Caco-2 (cell line): ENCODE results near the gene SH3BP2. TPM values are rescaled to one million over a fixed set of nuclear protein-coding genes. Genes with fewer than 3 reads are reported as not detected.

Experiments
- BruUV-seq: library from RNA; stranded (reverse); fragments of 400-500 nt; replicated peaks from 2 replicates; lab custom pipeline; 2021; lab: Mats Ljungman, UMichigan
- CTCF ChIA-PET: fragments of 300-600 bp; sonication (Branson Sonifier 250); formaldehyde crosslinking; loops from one replicate; lab custom pipeline; 2022; ENCODE audit warnings: antibody characterized with exemption; lab: Charles Lee
- POLR2A ChIA-PET: fragments of 300-600 bp; sonication (Branson Sonifier 250); formaldehyde crosslinking; loops from one replicate; lab custom pipeline; 2022; ENCODE audit warnings: antibody characterized with exemption; lab: Charles Lee
- DNase-seq, 2 experiments: peaks; one replicate each; pipeline versions ENCODE4 v3.0.0 to v3.0.0-alpha.2; 2020 to 2022
- H3K27me3 ChIP-seq: replicated peaks from 2 replicates; pipeline ENCODE4 v1.6.0; 2011; ENCODE audit warnings: low read length; ENCODE audit not compliant: control insufficient read depth, insufficient read depth
- H3K36me3 ChIP-seq: 2 replicates; pipeline ENCODE4 v1.5.1; 2011; ENCODE audit warnings: low read length; ENCODE audit not compliant: control insufficient read depth, insufficient read depth
- H3K4me1 ChIP-seq: fragments of 250-450 bp; sonication (Bioruptor Pico); 2 replicates; pipeline ENCODE4 v1.5.1; 2020; ENCODE audit warnings: mild to moderate bottlenecking
- H3K4me3 ChIP-seq: 2 replicates; pipeline ENCODE4 v1.5.1; 2011; ENCODE audit warnings: low read depth, mild to moderate bottlenecking, control low read depth, low read length
- H3K9me3 ChIP-seq: fragments of 250-450 bp; sonication (Bioruptor Pico); 2 replicates; pipeline ENCODE4 v1.5.1; 2020; ENCODE audit warnings: mild to moderate bottlenecking, moderate library complexity
- H3K27ac Mint-ChIP-seq: one replicate; pipeline ENCODE4 v1.8.0; 2022; ENCODE audit warnings: mixed read lengths; ENCODE audit not compliant: unreplicated experiment
- H3K27me3 Mint-ChIP-seq: one replicate; pipeline ENCODE4 v1.8.0; 2022; ENCODE audit warnings: mixed read lengths; ENCODE audit not compliant: insufficient read depth, unreplicated experiment
- H3K36me3 Mint-ChIP-seq: one replicate; pipeline ENCODE4 v1.8.0; 2022; ENCODE audit warnings: mild to moderate bottlenecking, mixed read lengths; ENCODE audit not compliant: insufficient read depth, unreplicated experiment
- H3K4me1 Mint-ChIP-seq: one replicate; pipeline ENCODE4 v1.8.0; 2022; ENCODE audit warnings: low read depth, mixed read lengths; ENCODE audit not compliant: unreplicated experiment
- H3K4me3 Mint-ChIP-seq: one replicate; pipeline ENCODE4 v1.8.0; 2022; ENCODE audit warnings: mild to moderate bottlenecking, moderate library complexity, mixed read lengths; ENCODE audit not compliant: unreplicated experiment
- H3K9me3 Mint-ChIP-seq: one replicate; pipeline ENCODE4 v1.8.0; 2022; ENCODE audit warnings: mixed read lengths; ENCODE audit not compliant: unreplicated experiment
- intact Hi-C: fragments of 100-400 bp; cut with micrococcal nuclease; formaldehyde crosslinking; loops from one replicate; pipeline ENCODE4 v1.10.0; 2022; ENCODE audit not compliant: unreplicated experiment
- total RNA-seq: library from RNA; stranded (reverse); gene quantifications from 2 replicates; pipeline ENCODE4 v1.2.3, GENCODE V29; 2022
- TF ChIP-seq, protein P1 (sequence below), 2 experiments: fragments of 200-600 bp in 1 of 2; IDR thresholded peaks; 1 replicate in 1 of 2; 2 replicates in 1 of 2; pipeline versions ENCODE4 v1.5.1 to v1.8.0; 2011 to 2022; ENCODE audit warnings: antibody characterized with exemption in 1 of 2, control low read depth in 1 of 2, inconsistent platforms in 1 of 2, low read depth in 1 of 2, low read length in 1 of 2, mild to moderate bottlenecking in 1 of 2, moderate library complexity in 1 of 2; ENCODE audit not compliant: insufficient read depth in 1 of 2, severe bottlenecking in 1 of 2, unreplicated experiment in 1 of 2

Gene SH3BP2
- total RNA-seq, 1 experiment from 2014 or later: 44.4 TPM

DNA sequence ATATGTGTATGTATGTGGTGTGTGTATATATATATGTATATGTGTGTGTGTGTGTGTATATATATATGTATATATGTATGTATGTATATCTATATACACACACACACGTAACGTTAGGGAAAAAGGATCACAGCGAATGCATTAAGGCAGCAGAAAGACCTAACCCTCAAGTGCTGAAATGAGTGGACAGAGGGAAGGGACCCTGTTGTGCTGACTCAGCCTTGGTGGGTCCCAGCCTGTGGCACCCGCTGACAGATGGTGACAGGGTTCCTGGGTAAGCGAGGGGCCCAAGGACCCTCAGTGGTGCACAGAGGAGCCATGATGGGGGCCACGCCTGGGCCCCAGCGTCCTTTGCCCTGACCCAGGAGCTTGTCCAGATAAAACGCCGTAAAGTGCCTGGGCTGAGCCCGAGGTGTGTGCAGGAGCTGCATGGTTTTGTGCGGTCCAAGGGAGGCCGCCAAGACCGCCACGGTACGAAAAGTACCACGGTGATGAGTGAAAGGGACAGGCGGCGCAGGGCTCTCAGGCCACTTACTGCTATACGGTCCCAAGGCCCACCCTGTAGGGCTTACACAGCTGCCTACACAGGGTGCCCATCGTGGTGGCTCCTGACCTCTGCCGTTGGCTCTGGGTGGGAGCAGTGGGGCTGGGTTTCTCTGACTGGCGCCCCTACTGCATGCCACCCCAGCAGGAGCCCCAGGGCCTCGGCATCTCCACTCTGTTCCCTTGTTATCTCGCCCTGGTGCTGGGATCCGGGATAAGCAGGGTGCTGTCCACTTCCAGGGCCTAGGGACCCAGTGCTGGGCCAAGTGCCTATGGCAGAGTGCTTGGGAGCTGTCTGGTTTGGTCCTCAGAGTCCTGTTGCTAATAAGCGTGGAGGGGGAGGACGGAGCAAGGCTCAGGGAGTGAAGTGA, 10.0 kb downstream of the SH3BP2 start:
- intact Hi-C loops: no loop called here
- Mint-ChIP-seq H3K4me1 (no peaks in the 10 kb centered on the region), H3K4me3 (no peak overlapping the region), H3K27me3 (no peaks in the 10 kb centered on the region), H3K9me3 (no peaks in the 10 kb centered on the region), H3K36me3 (no peaks in the 10 kb centered on the region), H3K27ac (no peak overlapping the region)
- BruUV-seq: no TSS peak
- TF ChIP-seq, protein P1, sequence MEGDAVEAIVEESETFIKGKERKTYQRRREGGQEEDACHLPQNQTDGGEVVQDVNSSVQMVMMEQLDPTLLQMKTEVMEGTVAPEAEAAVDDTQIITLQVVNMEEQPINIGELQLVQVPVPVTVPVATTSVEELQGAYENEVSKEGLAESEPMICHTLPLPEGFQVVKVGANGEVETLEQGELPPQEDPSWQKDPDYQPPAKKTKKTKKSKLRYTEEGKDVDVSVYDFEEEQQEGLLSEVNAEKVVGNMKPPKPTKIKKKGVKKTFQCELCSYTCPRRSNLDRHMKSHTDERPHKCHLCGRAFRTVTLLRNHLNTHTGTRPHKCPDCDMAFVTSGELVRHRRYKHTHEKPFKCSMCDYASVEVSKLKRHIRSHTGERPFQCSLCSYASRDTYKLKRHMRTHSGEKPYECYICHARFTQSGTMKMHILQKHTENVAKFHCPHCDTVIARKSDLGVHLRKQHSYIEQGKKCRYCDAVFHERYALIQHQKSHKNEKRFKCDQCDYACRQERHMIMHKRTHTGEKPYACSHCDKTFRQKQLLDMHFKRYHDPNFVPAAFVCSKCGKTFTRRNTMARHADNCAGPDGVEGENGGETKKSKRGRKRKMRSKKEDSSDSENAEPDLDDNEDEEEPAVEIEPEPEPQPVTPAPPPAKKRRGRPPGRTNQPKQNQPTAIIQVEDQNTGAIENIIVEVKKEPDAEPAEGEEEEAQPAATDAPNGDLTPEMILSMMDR (IDR thresholded peaks at IDR 0.05; ENCODE audit: insufficient read depth in 1 of 2, low read depth in 1 of 2, low read length in 1 of 2, severe bottlenecking in 1 of 2, unreplicated experiment in 1 of 2): no peak
- H3K4me3 ChIP-seq: no peak overlapping the region
- H3K27me3 ChIP-seq: no peaks in the 10 kb centered on the region
- no peaks in the 10 kb centered on the region for H3K36me3 ChIP-seq
- CTCF ChIA-PET: no interaction called here
- DNase-seq: no peak
- H3K9me3 ChIP-seq: no peaks in the 10 kb centered on the region
- POLR2A ChIA-PET: no interaction called here
- H3K4me1 ChIP-seq: 0 out of 2 replicates have a peak, but pooled peaks cover 3% of the 10 kb centered on the region

DNA sequence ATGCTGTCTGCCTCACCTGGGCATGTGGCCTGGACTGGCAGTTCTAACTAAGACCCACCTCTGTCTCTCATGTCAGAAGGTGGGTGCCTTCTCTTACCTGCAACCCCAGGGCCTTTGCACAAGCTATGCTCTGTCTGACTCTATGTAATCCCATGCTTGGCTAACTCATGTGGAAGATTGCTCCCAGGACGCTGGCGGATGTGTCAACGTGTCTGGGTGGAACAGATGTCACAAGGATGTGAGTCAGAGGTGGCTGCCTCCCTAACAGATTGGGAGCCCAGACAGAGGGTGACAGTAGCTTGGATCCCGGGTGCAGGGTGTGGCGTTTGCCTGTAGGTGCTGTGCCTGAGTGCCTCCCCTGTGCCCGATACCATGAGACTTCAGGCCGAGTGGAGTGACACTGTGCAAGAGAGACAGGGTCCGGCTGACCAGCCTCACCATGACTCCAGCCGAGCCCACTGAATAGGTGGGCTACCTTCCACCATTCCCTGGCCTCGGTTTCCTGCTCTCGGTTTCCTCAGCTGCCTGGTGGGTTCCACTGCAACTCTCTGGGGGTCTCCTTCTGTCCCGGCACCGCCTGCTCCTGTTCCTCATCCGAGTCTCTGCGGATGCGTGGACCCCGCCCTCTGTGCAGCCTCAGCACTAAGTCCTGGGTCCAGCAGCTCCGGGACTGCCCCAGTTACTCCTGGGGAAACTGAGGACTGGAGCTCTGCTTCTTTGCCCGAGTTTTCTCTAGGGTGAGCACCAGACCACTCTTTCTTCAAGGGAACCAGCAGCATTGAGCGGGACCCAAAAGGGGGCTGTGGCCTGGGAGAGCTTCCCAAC, 11.0 kb downstream of the SH3BP2 start:
- TF ChIP-seq, protein P1 (IDR thresholded peaks at IDR 0.05; ENCODE audit: insufficient read depth in 1 of 2, low read depth in 1 of 2, low read length in 1 of 2, severe bottlenecking in 1 of 2, unreplicated experiment in 1 of 2): no peak
- BruUV-seq: no TSS peak
- no peak for DNase-seq
- Histone ChIP-seq H3K4me3 (no peak overlapping the region), H3K4me1 (0 out of 2 replicates have a peak, but pooled peaks cover 3% of the 10 kb centered on the region), H3K36me3 (no peaks in the 10 kb centered on the region), H3K9me3 (no peaks in the 10 kb centered on the region), H3K27me3 (no peaks in the 10 kb centered on the region)
- Mint-ChIP-seq H3K27ac (no peak overlapping the region), H3K4me3 (no peak overlapping the region), H3K27me3 (no peaks in the 10 kb centered on the region), H3K9me3 (no peaks in the 10 kb centered on the region), H3K4me1 (no peaks in the 10 kb centered on the region), H3K36me3 (no peaks in the 10 kb centered on the region)
- ChIA-PET POLR2A (no interaction called here), CTCF (no interaction called here)
- intact Hi-C loops: no loop called here

DNA sequence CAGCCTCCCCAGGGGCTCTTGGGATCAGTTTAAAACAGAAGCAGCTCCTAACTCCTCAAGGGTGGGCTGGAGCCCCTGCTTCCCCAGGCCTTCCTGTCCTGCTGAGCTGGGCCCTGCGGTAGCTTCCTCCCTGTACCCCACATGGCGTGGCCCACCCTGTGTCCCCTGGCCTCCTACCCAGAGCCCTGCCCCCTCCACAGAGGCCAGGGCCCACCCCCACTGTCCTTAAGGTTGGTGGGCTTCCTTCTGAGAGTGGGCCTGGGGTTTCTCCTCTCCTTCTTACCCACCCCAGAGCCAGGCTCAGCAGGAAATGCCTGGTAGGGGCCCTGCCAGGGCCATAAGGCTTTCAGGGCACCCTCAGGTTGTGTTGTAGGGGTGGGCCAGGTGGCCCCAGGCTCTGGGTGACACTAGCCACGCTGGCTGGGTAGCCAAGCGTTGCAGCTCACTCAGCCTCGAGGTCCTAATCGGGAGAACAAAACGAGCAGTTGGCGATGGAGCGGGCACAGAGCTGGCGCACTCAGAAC, 11.6 kb downstream of the SH3BP2 start:
- intact Hi-C loops: no loop called here
- Histone ChIP-seq H3K27me3 (no peaks in the 10 kb centered on the region), H3K4me1 (0 out of 2 replicates have a peak, but pooled peaks cover 3% of the 10 kb centered on the region), H3K9me3 (no peaks in the 10 kb centered on the region), H3K4me3 (no peak overlapping the region), H3K36me3 (no peaks in the 10 kb centered on the region)
- Mint-ChIP-seq H3K9me3 (no peaks in the 10 kb centered on the region), H3K36me3 (no peaks in the 10 kb centered on the region), H3K4me1 (no peaks in the 10 kb centered on the region), H3K27me3 (no peaks in the 10 kb centered on the region), H3K4me3 (no peak overlapping the region), H3K27ac (no peak overlapping the region)
- ChIA-PET POLR2A (no interaction called here), CTCF (no interaction called here)
- TF ChIP-seq, protein P1 (IDR thresholded peaks at IDR 0.05; ENCODE audit: insufficient read depth in 1 of 2, low read depth in 1 of 2, low read length in 1 of 2, severe bottlenecking in 1 of 2, unreplicated experiment in 1 of 2): no peak
- DNase-seq: no peak
- BruUV-seq: no TSS peak
